Activated naive CD4-positive, alpha-beta T cell treated with anti-CD3 and anti-CD28 coated beads for 36 hours (primary cell): ENCODE measurements around the gene CAMTA1. TPM values are rescaled to one million over a fixed set of nuclear protein-coding genes. Genes with fewer than 3 reads are reported as not detected.

Source experiments
- CTCF ChIA-PET: fragments of 350-600 bp; sonication (Branson Sonifier 250); formaldehyde crosslinking; loops from one replicate; lab custom pipeline; 2021; ENCODE audit warnings: antibody characterized with exemption; lab: Charles Lee
- DNase-seq: peaks from one replicate; pipeline ENCODE4 v3.0.0-alpha.2; 2020
- H3K27ac Mint-ChIP-seq: one replicate; pipeline ENCODE4 v1.8.0; 2021; ENCODE audit warnings: mild to moderate bottlenecking, mixed read lengths
- H3K27me3 Mint-ChIP-seq: one replicate; pipeline ENCODE4 v1.8.0; 2021; ENCODE audit warnings: low read depth, mixed read lengths
- H3K36me3 Mint-ChIP-seq: one replicate; pipeline ENCODE4 v1.8.0; 2021; ENCODE audit warnings: low read depth, mixed read lengths
- H3K4me1 Mint-ChIP-seq: one replicate; pipeline ENCODE4 v1.8.0; 2021; ENCODE audit warnings: low read depth, mixed read lengths
- H3K4me3 Mint-ChIP-seq: one replicate; pipeline ENCODE4 v1.8.0; 2021; ENCODE audit warnings: mild to moderate bottlenecking, moderate library complexity, mixed read lengths
- H3K9me3 Mint-ChIP-seq: one replicate; pipeline ENCODE4 v1.8.0; 2021; ENCODE audit warnings: mixed read lengths
- intact Hi-C: fragments of 100-400 bp; cut with micrococcal nuclease; formaldehyde crosslinking; loops from one replicate; pipeline ENCODE4 v1.15.1; 2023
- total RNA-seq, 2 experiments: library from RNA; stranded (reverse); gene quantifications; one replicate each; pipeline ENCODE4 v1.2.3, GENCODE V29; 2021

The CAMTA1 gene
- total RNA-seq, 2 experiments from 2014 or later, result 61.5 to 70.9 TPM

- Mint-ChIP-seq H3K27ac (no peak overlapping the region), H3K4me1 (no peaks in the 10 kb centered on the region), H3K9me3 (no peaks in the 10 kb centered on the region), H3K4me3 (no peak overlapping the region), H3K27me3 (no peaks in the 10 kb centered on the region), H3K36me3 (no peaks in the 10 kb centered on the region)
- CTCF ChIA-PET, result no interaction called here
- intact Hi-C loops, result no loop called here
- DNase-seq, result no peak
Measured at GRCh38 chr1:7093297-7093696, 308.0 kb downstream of the CAMTA1 start.

- no peak for DNase-seq
- Mint-ChIP-seq H3K9me3 (no peaks in the 10 kb centered on the region), H3K36me3 (no peaks in the 10 kb centered on the region), H3K27me3 (no peaks in the 10 kb centered on the region), H3K27ac (no peak overlapping the region), H3K4me3 (no peak overlapping the region), H3K4me1 (no peaks in the 10 kb centered on the region)
- CTCF ChIA-PET, result no interaction called here
- intact Hi-C loops, result no loop called here
Measured at GRCh38 chr1:7094086-7094485, 308.8 kb downstream of the CAMTA1 start.

GRCh38 chr1:7094509-7094908 lies 309.3 kb downstream of the CAMTA1 start:
- Mint-ChIP-seq H3K9me3 (no peaks in the 10 kb centered on the region), H3K36me3 (no peaks in the 10 kb centered on the region), H3K27me3 (no peaks in the 10 kb centered on the region), H3K4me1 (no peaks in the 10 kb centered on the region), H3K4me3 (no peak overlapping the region), H3K27ac (no peak overlapping the region)
- CTCF ChIA-PET, result no interaction called here
- no peak for DNase-seq
- intact Hi-C loops, result no loop called here

GRCh38 chr1:7095343-7095964 lies 310.2 kb downstream of the CAMTA1 start:
- no peaks in the 10 kb centered on the region for H3K4me1 Mint-ChIP-seq
- no peaks in the 10 kb centered on the region for H3K36me3 Mint-ChIP-seq
- H3K4me3 Mint-ChIP-seq, result no peak overlapping the region
- H3K27ac Mint-ChIP-seq, result no peak overlapping the region
- H3K9me3 Mint-ChIP-seq, result no peaks in the 10 kb centered on the region
- DNase-seq, result no peak
- CTCF ChIA-PET, result no interaction called here
- H3K27me3 Mint-ChIP-seq, result peaks cover 5% of the 10 kb centered on the region
- intact Hi-C loops, result no loop called here

GRCh38 chr1:7097938-7098592 lies 312.8 kb downstream of the CAMTA1 start:
- H3K9me3 Mint-ChIP-seq, result no peaks in the 10 kb centered on the region
- DNase-seq, result no peak
- H3K27me3 Mint-ChIP-seq, result peaks cover 5% of the 10 kb centered on the region
- intact Hi-C loops, result no loop called here
- H3K4me1 Mint-ChIP-seq, result no peaks in the 10 kb centered on the region
- CTCF ChIA-PET, result interaction anchor here (0.6 kb wide), 1 partner anchor 346 kb away, joined by 3 read pairs; no protein-coding TSS in a partner anchor
- H3K27ac Mint-ChIP-seq, result no peak overlapping the region
- H3K36me3 Mint-ChIP-seq, result no peaks in the 10 kb centered on the region
- no peak overlapping the region for H3K4me3 Mint-ChIP-seq

- intact Hi-C loops, result no loop called here
- no peak overlapping the region for H3K4me3 Mint-ChIP-seq
- no peaks in the 10 kb centered on the region for H3K9me3 Mint-ChIP-seq
- no peaks in the 10 kb centered on the region for H3K4me1 Mint-ChIP-seq
- peaks cover 5% of the 10 kb centered on the region for H3K27me3 Mint-ChIP-seq
- no peak for DNase-seq
- no peak overlapping the region for H3K27ac Mint-ChIP-seq
- H3K36me3 Mint-ChIP-seq, result no peaks in the 10 kb centered on the region
- CTCF ChIA-PET, result no interaction called here
Measured at GRCh38 chr1:7098641-7099040, 313.4 kb downstream of the CAMTA1 start.

- intact Hi-C loops, result no loop called here
- CTCF ChIA-PET, result no interaction called here
- Mint-ChIP-seq H3K27ac (no peak overlapping the region), H3K36me3 (no peaks in the 10 kb centered on the region), H3K4me3 (no peak overlapping the region), H3K27me3 (peaks cover 5% of the 10 kb centered on the region), H3K4me1 (no peaks in the 10 kb centered on the region), H3K9me3 (no peaks in the 10 kb centered on the region)
- no peak for DNase-seq
Measured at GRCh38 chr1:7100479-7100878, 315.2 kb downstream of the CAMTA1 start.

GRCh38 chr1:7101187-7101586 lies 315.9 kb downstream of the CAMTA1 start:
- H3K27me3 Mint-ChIP-seq, result peaks cover 5% of the 10 kb centered on the region
- no peaks in the 10 kb centered on the region for H3K9me3 Mint-ChIP-seq
- intact Hi-C loops, result no loop called here
- H3K36me3 Mint-ChIP-seq, result no peaks in the 10 kb centered on the region
- no peaks in the 10 kb centered on the region for H3K4me1 Mint-ChIP-seq
- H3K27ac Mint-ChIP-seq, result no peak overlapping the region
- no peak for DNase-seq
- CTCF ChIA-PET, result no interaction called here
- H3K4me3 Mint-ChIP-seq, result no peak overlapping the region

GRCh38 chr1:7103361-7103782 lies 318.1 kb downstream of the CAMTA1 start:
- H3K36me3 Mint-ChIP-seq, result no peaks in the 10 kb centered on the region
- no peak for DNase-seq
- intact Hi-C loops, result no loop called here
- H3K27me3 Mint-ChIP-seq, result peaks cover 7% of the 10 kb centered on the region
- H3K9me3 Mint-ChIP-seq, result no peaks in the 10 kb centered on the region
- H3K4me1 Mint-ChIP-seq, result no peaks in the 10 kb centered on the region
- H3K27ac Mint-ChIP-seq, result no peak overlapping the region
- H3K4me3 Mint-ChIP-seq, result no peak overlapping the region
- CTCF ChIA-PET, result no interaction called here

- intact Hi-C loops, result no loop called here
- Mint-ChIP-seq H3K27ac (no peak overlapping the region), H3K27me3 (peaks cover 7% of the 10 kb centered on the region), H3K9me3 (no peaks in the 10 kb centered on the region), H3K4me1 (no peaks in the 10 kb centered on the region), H3K4me3 (no peak overlapping the region), H3K36me3 (no peaks in the 10 kb centered on the region)
- CTCF ChIA-PET, result no interaction called here
- DNase-seq, result no peak
Measured at GRCh38 chr1:7103874-7104273, 318.6 kb downstream of the CAMTA1 start.

- Mint-ChIP-seq H3K4me3 (no peak overlapping the region), H3K36me3 (no peaks in the 10 kb centered on the region), H3K9me3 (no peaks in the 10 kb centered on the region), H3K27me3 (peaks cover 7% of the 10 kb centered on the region), H3K4me1 (no peaks in the 10 kb centered on the region), H3K27ac (no peak overlapping the region)
- DNase-seq, result no peak
- CTCF ChIA-PET, result no interaction called here
- intact Hi-C loops, result no loop called here
Measured at GRCh38 chr1:7104339-7104738, 319.1 kb downstream of the CAMTA1 start.

GRCh38 chr1:7105269-7105668 lies 320.0 kb downstream of the CAMTA1 start:
- Mint-ChIP-seq H3K36me3 (no peaks in the 10 kb centered on the region), H3K4me3 (no peak overlapping the region), H3K4me1 (no peaks in the 10 kb centered on the region), H3K27ac (no peak overlapping the region), H3K9me3 (no peaks in the 10 kb centered on the region), H3K27me3 (peaks cover 3% of the 10 kb centered on the region)
- intact Hi-C loops, result no loop called here
- CTCF ChIA-PET, result no interaction called here
- DNase-seq, result no peak

GRCh38 chr1:7106442-7107108 lies 321.3 kb downstream of the CAMTA1 start:
- H3K4me3 Mint-ChIP-seq, result no peak overlapping the region
- H3K27ac Mint-ChIP-seq, result no peak overlapping the region
- H3K36me3 Mint-ChIP-seq, result no peaks in the 10 kb centered on the region
- no peaks in the 10 kb centered on the region for H3K4me1 Mint-ChIP-seq
- peaks cover 2% of the 10 kb centered on the region for H3K27me3 Mint-ChIP-seq
- DNase-seq, result no peak
- H3K9me3 Mint-ChIP-seq, result no peaks in the 10 kb centered on the region
- CTCF ChIA-PET, result no interaction called here
- intact Hi-C loops, result no loop called here
